IMR-90 (cell line): ENCODE data around the gene SIRPG.

Source experiments
- BHLHE40 ChIP-seq: fragments of 150-350 bp; IDR thresholded peaks from 2 replicates; pipeline ENCODE4 v1.6.1; 2016; ENCODE audit warnings: mild to moderate bottlenecking, low read depth, low read length
- CEBPB ChIP-seq: IDR thresholded peaks from 2 replicates; pipeline ENCODE4 v1.6.1; 2012; ENCODE audit warnings: low read depth, low read length, improper control_type of control experiment
- CHD1 ChIP-seq: IDR thresholded peaks from 2 replicates; pipeline ENCODE4 v1.6.1; 2012; ENCODE audit warnings: low read depth, low read length, improper control_type of control experiment
- CTCF ChIP-seq: conservative IDR thresholded peaks from 2 replicates; pipeline ENCODE4 v1.5.1; 2012; ENCODE audit warnings: mild to moderate bottlenecking, low read depth, low read length, improper control_type of control experiment
- MAZ ChIP-seq: IDR thresholded peaks from 2 replicates; pipeline ENCODE4 v1.6.1; 2012; ENCODE audit warnings: low read depth, mild to moderate bottlenecking, low read length, improper control_type of control experiment, moderate library complexity, borderline replicate concordance
- MXI1 ChIP-seq: IDR thresholded peaks from 2 replicates; pipeline ENCODE4 v1.6.1; 2012; ENCODE audit warnings: low read depth, mild to moderate bottlenecking, low read length, moderate library complexity, borderline replicate concordance
- POLR2A ChIP-seq: IDR thresholded peaks from 2 replicates; pipeline ENCODE4 v1.6.1; 2012; ENCODE audit warnings: mild to moderate bottlenecking, low read depth, low read length
- RAD21 ChIP-seq: IDR thresholded peaks from 2 replicates; pipeline ENCODE4 v1.6.1; 2012; ENCODE audit warnings: low read length, improper control_type of control experiment
- RFX5 ChIP-seq: IDR thresholded peaks from 2 replicates; pipeline ENCODE4 v1.8.0; 2012; ENCODE audit warnings: low read depth, mild to moderate bottlenecking, low read length, moderate library complexity
- SMC3 ChIP-seq: fragments of 150-350 bp; IDR thresholded peaks from 2 replicates; pipeline ENCODE4 v1.6.1; 2016; ENCODE audit warnings: low read depth, mild to moderate bottlenecking, antibody characterized with exemption, low read length, moderate library complexity
- USF2 ChIP-seq: fragments of 150-350 bp; IDR thresholded peaks from 2 replicates; pipeline ENCODE4 v1.6.1; 2017; ENCODE audit warnings: mild to moderate bottlenecking, antibody characterized with exemption, low read length, low read depth

GRCh38 chr20:1702855-1703254, 45.3 kb upstream of the SIRPG start:
- no peak for TF ChIP-seq CTCF
- no peak for TF ChIP-seq SMC3
- TF ChIP-seq POLR2A: no peak
- no peak for TF ChIP-seq CEBPB
- TF ChIP-seq MXI1: no peak
- no peak for TF ChIP-seq CHD1
- no peak for TF ChIP-seq RFX5
- no peak for TF ChIP-seq RAD21
- no peak for TF ChIP-seq MAZ
- no peak for TF ChIP-seq USF2
- no peak for TF ChIP-seq BHLHE40
